Heart left ventricle (tissue), 13 donors: ENCODE measurements around the gene NCDN.
"Not testable (repeated sequence)": the region's sequence is repeated elsewhere in the genome, so short reads cannot be mapped to it uniquely, and the experiment has no call there.

ENCODE experiments used
- POLR2A ChIP-seq, 2 donors: fragments of 450-650 bp; IDR thresholded peaks; one replicate each; pipeline ENCODE4 v1.6.1; 2017; ENCODE audit warnings: antibody characterized with exemption in 2 of 2, mild to moderate bottlenecking in 2 of 2, moderate library complexity in 2 of 2
- TF ChIP-seq, protein P1 (sequence below), 12 donors: fragments of 200-600 bp; sonication (generic) in 4 of 12; IDR thresholded peaks; one replicate each; pipeline versions ENCODE4 v1.5.0 to v1.8.0; 2018 to 2022; ENCODE audit warnings: antibody characterized with exemption in 12 of 12, mild to moderate bottlenecking in 5 of 12
- donor health status: ischemic (EF 13 %, LVEDD 7.1; RV severe dilation, severe dysfunction).
- donor health status: DM: no; HTN: yes; CAD: no.
- donor health status: DM: no; HTN: no; CAD: no.
- donor health status: ischemic (EF 25% LVEDD 6.9; RV normal size, moderate dysfunction).
- donor health status: ischemic (EF 25% LVEDD 5.7; RV mildly dilated, moderate dysfunction).
- donor health status: ischemic (EF 35%, LVEDD 5.7; RV mildly dilated, moderate dysfunction).
- donor health status: nonischemic (EF 11% LVEDD 7.7; RV severe dilation, severe dysfunction).
- donor health status: DM: yes; HTN: yes; CAD: no.
- donor health status: PGD.
- donor health status: ischemic (EF 29% LVEDD 5.4; RV normal size, mild dysfunction).
- donor health status: nonischemic (EF 23%, LVEDD 6.1; RV moderate dilation, normal function).

DNA sequence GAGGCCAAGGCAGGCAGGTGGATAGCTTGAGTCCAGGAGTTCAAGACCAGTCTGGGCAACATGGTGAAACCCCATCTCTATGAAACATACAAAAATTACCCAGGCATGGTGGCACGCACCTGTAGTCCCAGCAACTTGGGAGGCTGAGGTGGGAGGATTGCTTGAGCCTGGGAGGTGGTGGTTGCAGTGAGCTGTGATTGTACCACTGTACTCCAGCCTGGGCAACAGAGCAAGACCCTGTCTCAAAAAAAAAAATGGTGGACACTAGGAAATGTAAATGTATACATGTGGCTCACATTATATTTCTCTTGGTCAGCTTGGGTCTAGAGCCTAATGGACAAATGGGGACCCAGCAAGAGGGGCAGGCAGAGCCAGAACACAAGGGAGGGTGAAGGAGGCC lies 28.2 kb downstream of the NCDN start:
- TF ChIP-seq, protein P1, sequence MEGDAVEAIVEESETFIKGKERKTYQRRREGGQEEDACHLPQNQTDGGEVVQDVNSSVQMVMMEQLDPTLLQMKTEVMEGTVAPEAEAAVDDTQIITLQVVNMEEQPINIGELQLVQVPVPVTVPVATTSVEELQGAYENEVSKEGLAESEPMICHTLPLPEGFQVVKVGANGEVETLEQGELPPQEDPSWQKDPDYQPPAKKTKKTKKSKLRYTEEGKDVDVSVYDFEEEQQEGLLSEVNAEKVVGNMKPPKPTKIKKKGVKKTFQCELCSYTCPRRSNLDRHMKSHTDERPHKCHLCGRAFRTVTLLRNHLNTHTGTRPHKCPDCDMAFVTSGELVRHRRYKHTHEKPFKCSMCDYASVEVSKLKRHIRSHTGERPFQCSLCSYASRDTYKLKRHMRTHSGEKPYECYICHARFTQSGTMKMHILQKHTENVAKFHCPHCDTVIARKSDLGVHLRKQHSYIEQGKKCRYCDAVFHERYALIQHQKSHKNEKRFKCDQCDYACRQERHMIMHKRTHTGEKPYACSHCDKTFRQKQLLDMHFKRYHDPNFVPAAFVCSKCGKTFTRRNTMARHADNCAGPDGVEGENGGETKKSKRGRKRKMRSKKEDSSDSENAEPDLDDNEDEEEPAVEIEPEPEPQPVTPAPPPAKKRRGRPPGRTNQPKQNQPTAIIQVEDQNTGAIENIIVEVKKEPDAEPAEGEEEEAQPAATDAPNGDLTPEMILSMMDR (IDR thresholded peaks at IDR 0.05) = not testable (repeated sequence)
- not testable (repeated sequence) for TF ChIP-seq POLR2A (IDR thresholded peaks at IDR 0.05)
